ENCODE results near the gene CTPS1. TPM values are rescaled to one million over a fixed set of nuclear protein-coding genes. Genes with fewer than 3 reads are reported as not detected.

The CTPS1 gene
- total RNA-seq, 1 experiment from 2014 or later = 66.4 TPM

DNA sequence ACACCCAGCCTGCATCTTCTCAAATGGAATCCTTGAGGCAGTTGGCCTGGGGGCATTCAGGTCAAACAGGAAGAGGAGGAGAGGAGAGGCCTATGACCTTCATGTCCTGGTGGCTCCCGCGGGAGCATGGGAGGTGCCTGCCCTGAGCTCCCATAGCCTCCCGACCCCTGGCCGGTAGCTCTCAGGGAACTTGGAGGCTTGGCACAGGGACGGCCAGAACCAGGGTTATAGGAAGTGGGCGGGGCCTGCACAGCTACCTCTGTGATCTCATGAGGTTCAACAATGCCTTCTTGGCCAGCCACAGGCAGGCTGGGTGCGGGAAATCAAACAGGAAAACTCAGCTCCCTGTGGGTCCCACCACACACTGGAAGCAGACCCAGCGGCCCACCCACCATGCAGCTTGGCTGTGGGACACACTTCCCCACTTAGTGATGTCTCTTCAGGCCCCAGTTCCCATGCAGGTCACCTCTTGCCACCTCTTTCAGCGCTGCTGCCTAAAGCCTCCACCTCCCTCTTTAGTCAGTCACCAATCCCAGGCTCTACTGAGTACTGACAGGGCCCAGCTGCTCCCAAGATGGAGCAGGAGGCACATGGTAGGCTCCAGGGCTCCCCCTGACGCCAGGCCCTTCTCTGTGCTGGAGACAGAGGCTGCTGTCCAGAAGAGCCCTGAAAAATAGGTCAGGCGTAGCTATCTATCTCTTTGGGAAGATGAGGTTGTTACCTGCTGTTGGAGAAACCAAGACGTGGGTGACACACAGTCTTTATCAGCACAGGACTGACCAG lies 42.2 kb downstream of the CTPS1 start, which contains the start of gene SLFNL1:
Gene SLFNL1 (minus strand): TSS at position 200 of the 783 bp plus-strand sequence. CDS start 1,065 bp downstream, outside the sequence.
- RAD21 ChIA-PET (ENCODE audit: low non-redundant PET in 1 of 2, low total read pairs in 2 of 2, uncharacterized antibody in 2 of 2, unreplicated experiment in 2 of 2) = no interaction called here
- peak; percentile 26 for ATAC-seq
- H3K4me2 ChIP-seq (ENCODE audit: low read length) = no peak within 1 kb of the TSS
- no peaks in the 10 kb centered on the region for H3K9me3 ChIP-seq (ENCODE audit: control insufficient read depth in 1 of 2, insufficient read depth in 1 of 2, low read depth in 1 of 2, low read length in 2 of 2)
- H3K27ac ChIP-seq (ENCODE audit: low read depth, low read length) = no peak within 1 kb of the TSS
- no peak within 1 kb of the TSS for H3K9ac ChIP-seq (ENCODE audit: low read length)
- TF ChIP-seq CBX3 (IDR thresholded peaks at IDR 0.05; ENCODE audit: low read depth) (no peak), CEBPB (IDR thresholded peaks at IDR 0.05; ENCODE audit: low read depth) (no peak), ZFX (IDR thresholded peaks at IDR 0.05) (no peak), TCF7L2 (IDR thresholded peaks at IDR 0.05; ENCODE audit: borderline replicate concordance, extremely low read depth, insufficient read depth, insufficient read length) (no peak), MAX (IDR thresholded peaks at IDR 0.05) (no peak), ZNF274 (IDR thresholded peaks at IDR 0.05; ENCODE audit: low read depth, low read length) (no peak), POLR2AphosphoS5 (IDR thresholded peaks at IDR 0.05; ENCODE audit: low read depth, low read length) (no peak; the same call in 1 of the 2 replicates), EGR1 (IDR thresholded peaks at IDR 0.05; ENCODE audit: low read depth) (no peak), ELF1 (IDR thresholded peaks at IDR 0.05; ENCODE audit: borderline replicate concordance, low read depth) (no peak), SRF (IDR thresholded peaks at IDR 0.05; ENCODE audit: low read depth) (no peak), POLR2A (IDR thresholded peaks at IDR 0.05; ENCODE audit: borderline replicate concordance, extremely low read depth, insufficient read depth, insufficient read length) (no peak), JUND (IDR thresholded peaks at IDR 0.05) (no peak), ATF3 (IDR thresholded peaks at IDR 0.05) (no peak), EZH2 (IDR thresholded peaks at IDR 0.05) (no peak), REST (IDR thresholded peaks at IDR 0.05; ENCODE audit: low read depth) (no peak), EZH2phosphoT487 (IDR thresholded peaks at IDR 0.05; ENCODE audit: borderline replicate concordance) (no peak), SIN3A (IDR thresholded peaks at IDR 0.05; ENCODE audit: low read depth) (no peak)
- TF ChIP-seq, protein P1, sequence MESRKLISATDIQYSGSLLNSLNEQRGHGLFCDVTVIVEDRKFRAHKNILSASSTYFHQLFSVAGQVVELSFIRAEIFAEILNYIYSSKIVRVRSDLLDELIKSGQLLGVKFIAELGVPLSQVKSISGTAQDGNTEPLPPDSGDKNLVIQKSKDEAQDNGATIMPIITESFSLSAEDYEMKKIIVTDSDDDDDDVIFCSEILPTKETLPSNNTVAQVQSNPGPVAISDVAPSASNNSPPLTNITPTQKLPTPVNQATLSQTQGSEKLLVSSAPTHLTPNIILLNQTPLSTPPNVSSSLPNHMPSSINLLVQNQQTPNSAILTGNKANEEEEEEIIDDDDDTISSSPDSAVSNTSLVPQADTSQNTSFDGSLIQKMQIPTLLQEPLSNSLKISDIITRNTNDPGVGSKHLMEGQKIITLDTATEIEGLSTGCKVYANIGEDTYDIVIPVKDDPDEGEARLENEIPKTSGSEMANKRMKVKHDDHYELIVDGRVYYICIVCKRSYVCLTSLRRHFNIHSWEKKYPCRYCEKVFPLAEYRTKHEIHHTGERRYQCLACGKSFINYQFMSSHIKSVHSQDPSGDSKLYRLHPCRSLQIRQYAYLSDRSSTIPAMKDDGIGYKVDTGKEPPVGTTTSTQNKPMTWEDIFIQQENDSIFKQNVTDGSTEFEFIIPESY (IDR thresholded peaks at IDR 0.05; ENCODE audit: extremely low read depth, insufficient replicate concordance, low read length) = no peak
- TF ChIP-seq, protein P2, sequence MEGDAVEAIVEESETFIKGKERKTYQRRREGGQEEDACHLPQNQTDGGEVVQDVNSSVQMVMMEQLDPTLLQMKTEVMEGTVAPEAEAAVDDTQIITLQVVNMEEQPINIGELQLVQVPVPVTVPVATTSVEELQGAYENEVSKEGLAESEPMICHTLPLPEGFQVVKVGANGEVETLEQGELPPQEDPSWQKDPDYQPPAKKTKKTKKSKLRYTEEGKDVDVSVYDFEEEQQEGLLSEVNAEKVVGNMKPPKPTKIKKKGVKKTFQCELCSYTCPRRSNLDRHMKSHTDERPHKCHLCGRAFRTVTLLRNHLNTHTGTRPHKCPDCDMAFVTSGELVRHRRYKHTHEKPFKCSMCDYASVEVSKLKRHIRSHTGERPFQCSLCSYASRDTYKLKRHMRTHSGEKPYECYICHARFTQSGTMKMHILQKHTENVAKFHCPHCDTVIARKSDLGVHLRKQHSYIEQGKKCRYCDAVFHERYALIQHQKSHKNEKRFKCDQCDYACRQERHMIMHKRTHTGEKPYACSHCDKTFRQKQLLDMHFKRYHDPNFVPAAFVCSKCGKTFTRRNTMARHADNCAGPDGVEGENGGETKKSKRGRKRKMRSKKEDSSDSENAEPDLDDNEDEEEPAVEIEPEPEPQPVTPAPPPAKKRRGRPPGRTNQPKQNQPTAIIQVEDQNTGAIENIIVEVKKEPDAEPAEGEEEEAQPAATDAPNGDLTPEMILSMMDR (IDR thresholded peaks at IDR 0.05 in 2 of 3, conservative IDR thresholded peaks at IDR 0.05 in 1 of 3; ENCODE audit: borderline replicate concordance in 1 of 3, insufficient read depth in 1 of 3, low read depth in 2 of 3, low read length in 2 of 3) = no peak
- no peaks in the 10 kb centered on the region for H3K4me1 ChIP-seq (ENCODE audit: control insufficient read depth in 1 of 2, insufficient read depth in 2 of 2, low read length in 2 of 2)
- no peak for DNase-seq (ENCODE audit: low read depth, low spot score)
- H2AFZ ChIP-seq (ENCODE audit: low read depth, low read length, poor library complexity, severe bottlenecking) = no peak within 1 kb of the TSS
- no peaks in the 10 kb centered on the region for H3K79me2 ChIP-seq (ENCODE audit: insufficient read depth, low read length)
- H3K27me3 ChIP-seq (ENCODE audit: insufficient read depth, low read length) = no peaks in the 10 kb centered on the region
- POLR2A ChIA-PET = no interaction called here
- peaks cover 5 to 19% of the 10 kb centered on the region in 2 experiments; a peak in 3 of 4 replicates for H3K36me3 ChIP-seq (ENCODE audit: control insufficient read depth in 1 of 2, insufficient read depth in 2 of 2, low read length in 2 of 2)
- BruUV-seq (replicated peaks) = no TSS peak
- H4K20me1 ChIP-seq (ENCODE audit: insufficient read depth) = no peaks in the 10 kb centered on the region
- no peak within 1 kb of the TSS for H3K4me3 ChIP-seq (replicated peaks in 1 of 2; ENCODE audit: low read depth in 1 of 2, low read length in 2 of 2)
- intact Hi-C loops (cut with micrococcal nuclease) = no loop called here
- H3K9me2 ChIP-seq (ENCODE audit: insufficient read depth) = no peaks in the 10 kb centered on the region
- CTCF ChIA-PET = no interaction called here
